D721Med (cell line): ENCODE measurements around the gene CHAD.
A peak's percentile ranks its signal among the peaks of the same experiment; 100 is the strongest.

Experiments used
- DNase-seq: peaks from one replicate; pipeline ENCODE4 v3.0.0; 2011; ENCODE audit warnings: low spot score; ENCODE audit not compliant: insufficient read length
- FAIRE-seq: peaks from 2 replicates; lab custom pipeline; 2011; peaks lifted over from hg19 to GRCh38; lab: Jason Lieb, UNC
- TF ChIP-seq, protein P1 (sequence below): IDR thresholded peaks from 2 replicates; pipeline ENCODE4 v1.5.1; 2012; ENCODE audit warnings: mild to moderate bottlenecking, control low read depth; ENCODE audit not compliant: insufficient read depth; ENCODE audit errors: missing control alignments

The CHAD gene

GRCh38 chr17:50482110-50482509 lies 13.4 kb upstream of the CHAD start:
- no peak for DNase-seq
- no peak for FAIRE-seq
- TF ChIP-seq, protein P1, sequence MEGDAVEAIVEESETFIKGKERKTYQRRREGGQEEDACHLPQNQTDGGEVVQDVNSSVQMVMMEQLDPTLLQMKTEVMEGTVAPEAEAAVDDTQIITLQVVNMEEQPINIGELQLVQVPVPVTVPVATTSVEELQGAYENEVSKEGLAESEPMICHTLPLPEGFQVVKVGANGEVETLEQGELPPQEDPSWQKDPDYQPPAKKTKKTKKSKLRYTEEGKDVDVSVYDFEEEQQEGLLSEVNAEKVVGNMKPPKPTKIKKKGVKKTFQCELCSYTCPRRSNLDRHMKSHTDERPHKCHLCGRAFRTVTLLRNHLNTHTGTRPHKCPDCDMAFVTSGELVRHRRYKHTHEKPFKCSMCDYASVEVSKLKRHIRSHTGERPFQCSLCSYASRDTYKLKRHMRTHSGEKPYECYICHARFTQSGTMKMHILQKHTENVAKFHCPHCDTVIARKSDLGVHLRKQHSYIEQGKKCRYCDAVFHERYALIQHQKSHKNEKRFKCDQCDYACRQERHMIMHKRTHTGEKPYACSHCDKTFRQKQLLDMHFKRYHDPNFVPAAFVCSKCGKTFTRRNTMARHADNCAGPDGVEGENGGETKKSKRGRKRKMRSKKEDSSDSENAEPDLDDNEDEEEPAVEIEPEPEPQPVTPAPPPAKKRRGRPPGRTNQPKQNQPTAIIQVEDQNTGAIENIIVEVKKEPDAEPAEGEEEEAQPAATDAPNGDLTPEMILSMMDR = no peak

GRCh38 chr17:50481648-50482047 lies 13.0 kb upstream of the CHAD start:
- TF ChIP-seq, protein P1 = no peak
- no peak for DNase-seq
- no peak for FAIRE-seq

GRCh38 chr17:50480854-50481490 lies 12.3 kb upstream of the CHAD start:
- TF ChIP-seq, protein P1 = no peak
- DNase-seq = no peak
- FAIRE-seq = no peak

DNA sequence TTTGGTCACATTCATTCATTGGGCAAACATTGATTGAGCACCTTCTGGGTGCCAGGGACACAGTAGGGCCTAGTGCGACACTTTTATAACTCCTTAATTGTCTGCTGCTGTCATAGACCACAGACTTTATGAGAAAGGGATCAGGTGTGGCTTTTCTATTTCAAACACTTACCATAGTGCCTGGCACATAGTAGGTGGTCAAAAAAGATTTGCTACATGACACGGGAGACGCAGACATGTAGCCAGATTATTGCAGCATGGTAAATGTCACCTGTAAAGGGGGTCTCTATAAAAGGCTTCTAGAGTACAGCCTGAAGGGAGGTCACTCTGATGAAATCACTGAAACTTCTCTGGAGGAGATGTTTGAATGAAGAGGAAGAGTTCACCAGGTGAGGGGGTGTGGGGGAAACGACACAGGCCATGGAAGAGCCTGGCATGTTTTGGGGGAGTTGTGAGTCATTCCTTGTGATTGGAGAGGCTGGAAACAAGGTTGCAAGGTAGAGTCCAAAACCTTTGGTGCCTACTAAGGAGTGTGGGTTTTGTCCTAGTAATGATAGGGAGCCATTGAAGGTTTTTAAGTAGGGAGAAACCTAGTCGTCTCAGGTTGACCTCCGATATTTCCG lies 11.6 kb upstream of the CHAD start:
- DNase-seq (no peak), FAIRE-seq (no peak)
- TF ChIP-seq, protein P1 = no peak

DNA sequence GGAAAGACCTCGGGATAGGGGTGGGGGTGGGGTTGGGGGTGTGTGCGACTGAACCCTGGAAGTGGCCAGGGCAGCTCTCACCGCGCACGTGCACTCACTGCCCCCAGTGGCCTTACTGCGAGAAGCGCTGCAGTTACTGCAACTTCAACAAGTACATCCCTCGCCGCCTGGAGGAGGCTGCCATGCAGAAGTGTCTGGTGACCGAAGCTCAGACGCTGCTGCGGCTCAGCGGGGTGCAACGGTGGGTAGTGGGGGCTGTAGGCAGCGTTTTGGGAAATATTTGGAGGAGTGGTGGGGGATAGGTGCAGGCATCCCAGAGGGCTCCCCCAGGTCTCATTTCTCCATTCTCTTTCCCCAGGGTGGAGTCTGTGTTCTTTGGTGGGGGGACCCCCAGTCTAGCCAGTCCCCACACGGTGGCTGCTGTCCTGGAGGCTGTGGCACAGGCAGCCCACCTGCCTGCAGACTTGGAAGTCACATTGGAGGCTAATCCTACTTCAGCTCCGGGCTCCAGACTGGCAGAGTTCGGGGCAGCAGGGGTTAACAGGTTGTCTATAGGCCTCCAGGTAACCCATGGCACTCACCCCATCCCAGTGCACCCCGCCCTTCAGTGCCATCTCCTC lies 11.0 kb upstream of the CHAD start:
- DNase-seq = peak; percentile 43
- FAIRE-seq = no peak
- TF ChIP-seq, protein P1 = peak; percentile 55

DNA sequence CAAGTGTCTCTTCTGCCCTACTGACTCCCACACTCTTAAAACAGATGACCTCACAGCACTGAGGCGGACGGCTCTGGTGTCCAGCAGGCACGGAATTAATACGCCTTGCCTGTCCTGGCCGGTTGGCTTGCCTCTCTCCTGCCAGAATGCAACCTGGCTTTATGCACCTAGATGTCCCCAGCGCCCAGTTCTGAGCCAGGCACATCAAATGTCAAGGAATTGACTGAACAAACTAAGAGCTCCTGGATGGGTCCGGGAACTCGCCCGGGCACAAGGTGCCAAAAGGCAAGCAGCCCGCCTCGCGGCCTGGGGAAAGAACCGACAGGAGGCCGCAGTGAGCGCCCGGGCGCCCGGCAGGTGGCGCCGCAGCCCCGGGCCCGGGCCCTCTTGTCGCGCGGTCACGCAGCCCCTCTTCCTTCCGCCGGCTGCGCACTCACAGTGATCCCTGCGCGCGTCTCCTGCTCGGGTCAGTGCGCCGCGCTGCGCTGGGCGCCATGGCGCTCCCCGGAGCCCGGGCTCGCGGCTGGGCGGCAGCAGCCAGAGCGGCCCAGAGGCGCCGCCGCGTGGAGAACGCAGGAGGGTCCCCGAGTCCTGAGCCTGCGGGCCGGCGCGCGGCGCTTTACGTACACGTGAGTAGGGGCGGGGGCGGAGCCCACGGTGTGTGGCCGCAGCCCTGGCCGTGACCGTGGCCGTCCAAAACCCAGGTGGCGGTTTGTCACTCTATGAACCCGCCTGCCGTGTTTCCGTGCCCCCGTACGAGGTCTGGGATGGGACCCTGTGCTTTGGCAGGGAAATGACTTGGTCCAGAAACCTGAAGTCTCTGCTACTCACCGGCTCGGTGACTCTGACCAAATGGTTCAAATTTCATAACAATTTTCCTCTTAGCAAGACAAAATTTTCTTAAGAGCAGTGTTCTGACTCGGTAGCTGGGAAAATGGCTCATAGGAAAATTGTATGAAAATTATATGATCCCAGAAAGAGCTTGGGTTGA lies 10.0 kb upstream of the CHAD start, which contains the start of gene RSAD1:
Gene RSAD1 (plus strand): TSS at position 470 of the 991 bp plus-strand sequence. CDS start 25 bp downstream, at position 495.
- FAIRE-seq (no peak), DNase-seq (peak; percentile 66)
- TF ChIP-seq, protein P1 = peak; percentile 58
